Measurements from ENCODE around the gene MRPL17.
"Not testable (repeated sequence)": the region's sequence is repeated elsewhere in the genome, so short reads cannot be mapped to it uniquely, and the experiment has no call there.

Gene MRPL17
- total RNA-seq, result 10.9 to 34.2 reads per million in 2 donors

DNA sequence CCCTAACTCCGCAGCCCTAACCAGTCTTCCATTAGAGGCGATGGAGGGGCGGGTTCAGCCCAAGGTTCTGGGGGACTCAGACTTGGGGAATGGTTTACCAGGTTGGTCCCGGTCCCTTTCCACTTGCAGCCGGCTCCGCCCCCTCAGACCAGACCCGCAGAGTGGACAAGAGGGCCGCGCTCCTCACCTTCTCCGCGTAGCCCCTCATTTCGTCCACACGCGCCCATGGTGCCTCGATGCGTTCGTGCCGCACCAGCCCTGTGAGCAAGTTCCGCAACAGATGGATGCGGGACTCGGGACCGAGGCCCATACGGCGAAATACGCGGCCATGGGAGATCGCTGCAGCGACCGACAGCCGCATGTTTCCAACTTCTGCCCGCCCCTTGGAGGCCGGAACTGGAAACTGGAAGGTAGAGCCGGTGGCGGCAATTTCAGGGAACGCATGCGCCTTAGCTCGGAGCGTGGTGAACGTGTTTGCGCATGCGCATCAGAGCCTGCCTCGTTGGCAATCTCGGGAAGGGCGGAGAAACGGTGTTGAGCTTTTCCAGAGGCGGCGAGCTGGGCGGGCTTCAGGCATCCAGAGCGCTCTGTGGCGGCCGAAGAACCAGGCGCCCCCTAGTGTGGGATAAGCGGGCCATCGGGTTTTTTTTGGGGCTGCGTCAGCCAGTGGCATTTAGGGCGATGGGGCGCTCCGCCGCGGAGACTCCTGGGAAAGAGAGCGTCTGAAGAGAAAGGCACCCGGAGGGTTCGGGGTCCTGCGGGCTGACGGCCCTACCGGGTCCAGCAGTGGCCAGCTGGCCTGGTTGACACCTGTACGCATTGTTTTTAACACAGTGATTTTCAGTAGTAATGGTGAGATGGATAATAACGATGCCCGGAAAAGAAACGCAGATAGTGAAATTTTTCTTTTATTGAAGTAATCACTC, at the start of gene MRPL17:
TSS of gene MRPL17 (minus strand) at position 405 of the 926 bp plus-strand sequence. CDS start at position 361, 44 bp downstream.
- peak; percentile 97 for DNase-seq

DNA sequence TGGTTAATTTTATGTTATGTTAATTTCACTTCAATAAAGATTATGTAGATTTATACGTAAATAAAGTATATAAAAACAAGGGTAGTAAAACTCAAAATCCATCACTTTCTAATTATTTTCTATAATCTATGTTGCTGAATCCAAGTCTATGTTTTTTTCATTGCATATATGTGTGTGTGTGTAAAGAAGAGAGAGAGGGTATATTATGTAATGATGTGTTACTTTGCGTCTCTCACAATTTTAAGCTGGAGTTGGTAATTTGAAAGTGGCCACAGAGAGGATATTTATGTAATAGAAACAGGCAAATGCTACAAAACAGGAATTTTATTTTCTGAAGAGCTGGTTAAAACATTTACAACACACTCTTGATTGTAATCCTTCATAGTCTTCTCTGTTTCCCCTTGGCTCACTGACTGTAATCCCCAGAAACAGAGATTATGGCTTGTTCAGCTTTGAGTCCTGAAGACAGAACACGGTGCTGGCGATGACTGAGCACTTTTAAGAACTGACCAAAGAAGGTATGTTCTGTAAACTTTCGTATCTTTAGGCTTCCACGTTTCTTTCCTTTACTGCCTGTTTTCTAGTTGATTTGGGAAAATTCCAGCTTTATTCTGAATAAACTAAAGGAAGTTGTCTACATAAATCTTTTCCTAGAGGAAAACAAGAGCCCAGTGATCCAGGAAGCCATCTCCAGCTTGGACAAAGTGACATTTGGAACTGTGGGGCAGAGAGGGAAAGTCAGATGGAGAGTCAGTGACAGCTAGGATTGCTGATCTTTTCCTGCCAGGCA, 45.0 kb upstream of the MRPL17 start:
- no peak for DNase-seq

DNA sequence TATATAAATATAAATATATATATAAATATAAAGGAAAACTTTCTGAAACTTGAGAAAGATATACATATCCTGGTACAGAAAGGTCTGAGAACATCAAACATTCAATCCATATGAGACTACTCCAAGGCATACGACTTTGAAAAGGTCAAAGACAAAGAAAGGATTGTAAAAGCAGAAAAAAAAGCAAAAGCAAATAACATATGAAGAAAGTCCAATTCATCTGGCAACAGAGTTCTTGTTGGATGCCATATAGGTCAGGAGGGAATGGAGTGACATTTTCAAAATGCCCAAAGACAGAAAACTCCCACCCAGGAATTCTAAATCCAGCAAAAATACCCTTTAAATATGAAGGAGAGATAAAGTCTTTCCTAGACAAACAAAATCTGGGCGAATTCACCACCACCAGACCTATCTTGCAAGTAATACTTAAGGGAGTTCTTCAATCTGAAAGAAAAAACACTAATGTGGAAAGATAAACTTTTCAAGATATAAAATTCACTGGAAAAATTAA, 42.3 kb upstream of the MRPL17 start:
- no peak for DNase-seq

DNA sequence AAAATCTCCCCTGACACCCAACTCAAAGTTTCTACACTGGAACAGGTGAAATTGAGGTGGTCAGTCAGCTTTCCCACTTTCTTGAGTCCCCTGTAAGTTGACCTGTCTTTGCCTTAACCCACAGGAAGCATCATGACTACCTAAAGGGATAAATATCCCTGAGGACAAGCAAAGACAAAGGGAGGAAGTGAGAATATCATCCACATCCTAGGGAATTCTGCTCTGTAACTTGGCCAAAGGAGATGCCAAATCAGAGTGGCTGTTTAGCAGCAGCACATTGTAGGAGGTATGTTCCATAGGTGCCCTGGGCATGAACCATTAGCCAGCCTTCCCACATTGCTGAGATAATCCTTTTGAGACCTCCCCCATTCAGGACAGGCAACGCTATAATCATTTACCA, 40.9 kb upstream of the MRPL17 start:
- DNase-seq, result no peak

DNA sequence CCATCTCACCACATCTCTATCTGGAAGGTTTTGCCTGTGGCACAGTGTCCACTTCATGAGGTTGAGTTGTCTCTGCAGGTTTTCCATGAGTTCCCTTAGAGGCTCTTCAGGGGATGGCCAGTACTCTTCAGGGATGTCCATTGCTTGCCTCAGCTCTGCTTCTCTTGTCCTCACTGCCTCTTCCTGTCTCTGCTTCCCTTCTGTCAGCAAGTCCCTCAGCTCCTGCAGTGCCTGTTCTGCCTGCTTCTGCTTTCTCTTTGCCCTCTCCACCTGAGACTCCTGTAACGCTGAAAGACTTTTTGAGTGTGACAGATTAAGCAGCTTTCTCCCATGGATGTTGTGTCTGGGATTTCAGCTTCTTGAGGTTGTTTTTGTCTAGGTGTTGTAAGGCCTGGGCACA, 38.2 kb upstream of the MRPL17 start:
- no peak for DNase-seq

DNA sequence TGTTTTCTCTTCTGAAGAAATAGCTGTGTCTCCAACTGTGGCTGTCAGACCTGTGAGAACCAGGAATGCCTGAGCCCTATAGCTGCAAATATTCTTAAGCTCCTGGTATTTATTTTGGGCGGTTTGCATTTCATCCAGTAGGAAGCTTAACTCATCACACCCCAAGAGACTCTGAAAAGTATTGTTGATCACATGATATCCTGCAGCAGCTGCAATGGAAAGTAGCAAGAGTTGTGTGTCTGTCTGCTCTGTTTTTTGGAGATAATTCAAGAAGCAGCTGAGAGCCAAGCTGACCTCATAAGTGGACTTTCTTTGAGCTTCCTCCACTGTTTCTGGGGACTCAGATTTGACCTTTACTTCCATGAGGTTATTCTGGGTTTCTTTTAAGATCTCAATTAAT, 36.4 kb upstream of the MRPL17 start:
- DNase-seq, result no peak

DNA sequence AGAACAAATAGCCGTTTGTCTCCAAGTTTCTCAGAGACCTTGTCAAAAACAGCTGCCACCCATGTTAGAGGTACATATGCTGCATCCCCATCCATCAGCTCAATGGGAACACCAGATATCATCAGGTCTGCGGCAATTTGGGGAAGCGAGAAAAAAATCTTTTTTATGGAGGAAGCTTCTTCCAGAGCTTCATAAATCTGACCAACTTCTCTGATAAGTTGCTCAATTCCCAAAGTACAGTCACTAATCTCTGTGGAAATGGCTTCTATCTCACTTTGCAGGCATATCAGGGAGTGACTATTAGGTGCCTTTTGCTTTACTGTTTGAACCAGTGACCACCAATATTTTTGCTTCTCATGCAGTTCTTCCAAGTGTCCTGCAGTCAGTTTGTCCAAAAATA, 34.3 kb upstream of the MRPL17 start:
- DNase-seq, result no peak

DNA sequence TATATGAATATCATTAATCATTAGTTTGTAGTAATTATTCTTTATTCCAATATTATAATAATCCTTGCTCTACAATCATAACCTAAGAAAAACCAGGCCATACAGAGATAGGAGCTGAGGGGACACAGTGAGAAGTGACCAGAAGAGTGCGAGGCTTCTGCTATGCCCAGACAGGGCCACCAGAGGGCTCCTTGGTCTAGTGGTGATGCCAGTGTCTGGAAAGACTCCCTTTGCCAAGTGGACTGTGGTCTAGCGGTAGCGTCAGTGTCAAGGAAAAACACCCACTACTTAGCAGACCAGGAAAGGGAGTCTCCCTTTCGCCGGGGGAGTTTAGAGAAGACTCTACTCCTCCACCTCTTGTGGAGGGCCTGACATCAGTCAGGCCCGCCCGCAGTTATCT, 28.4 kb upstream of the MRPL17 start:
- not testable (repeated sequence) for DNase-seq

DNA sequence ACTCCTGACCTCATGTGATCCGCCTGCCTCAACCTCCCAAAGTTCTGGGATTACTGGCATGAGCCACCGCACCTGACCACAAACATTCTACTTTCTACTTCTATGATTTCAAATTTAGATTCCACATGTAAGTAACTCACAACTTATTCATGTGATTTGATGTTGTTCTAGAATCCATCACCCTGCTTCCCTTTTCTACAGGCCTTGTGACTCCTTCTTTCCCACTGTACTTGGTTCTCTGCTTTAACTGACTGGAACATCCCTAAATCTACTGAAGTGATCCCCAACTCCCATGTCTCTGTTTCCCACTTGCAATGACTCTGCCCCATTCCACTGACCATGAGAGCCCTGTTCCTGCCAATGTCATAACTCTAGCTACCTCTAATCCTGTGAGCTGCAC, 25.7 kb upstream of the MRPL17 start:
- DNase-seq, result no peak

DNA sequence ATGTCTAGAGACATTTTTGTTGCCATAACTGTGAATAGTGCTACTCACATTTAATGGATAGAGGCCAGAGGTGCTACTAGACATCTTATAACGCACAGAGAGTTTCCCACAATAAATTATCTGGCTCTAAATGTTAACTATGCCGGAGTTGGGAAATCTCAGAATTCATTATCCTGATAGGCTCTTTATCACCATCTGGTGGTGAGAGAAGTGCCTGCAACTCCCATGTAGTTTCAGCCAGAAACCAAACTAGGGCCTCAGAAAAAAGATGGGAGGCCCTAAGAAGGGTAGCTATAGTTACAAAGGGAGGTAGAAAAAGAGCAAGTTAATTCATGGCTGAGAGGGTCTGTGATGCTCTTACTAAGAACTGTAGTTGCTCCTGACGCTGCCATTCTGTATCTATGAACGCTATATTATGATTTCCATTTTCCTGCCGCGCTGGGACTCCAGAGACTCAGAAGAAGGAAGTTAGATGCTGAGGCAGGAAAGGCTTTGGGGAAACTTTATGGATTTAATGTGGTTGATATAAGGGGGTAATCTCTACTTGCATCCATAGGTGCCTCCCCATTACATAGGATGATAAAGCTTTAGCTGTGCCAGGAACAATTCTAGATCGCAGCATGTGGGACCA, 22.9 kb upstream of the MRPL17 start:
- DNase-seq, result peak; percentile 21

DNA sequence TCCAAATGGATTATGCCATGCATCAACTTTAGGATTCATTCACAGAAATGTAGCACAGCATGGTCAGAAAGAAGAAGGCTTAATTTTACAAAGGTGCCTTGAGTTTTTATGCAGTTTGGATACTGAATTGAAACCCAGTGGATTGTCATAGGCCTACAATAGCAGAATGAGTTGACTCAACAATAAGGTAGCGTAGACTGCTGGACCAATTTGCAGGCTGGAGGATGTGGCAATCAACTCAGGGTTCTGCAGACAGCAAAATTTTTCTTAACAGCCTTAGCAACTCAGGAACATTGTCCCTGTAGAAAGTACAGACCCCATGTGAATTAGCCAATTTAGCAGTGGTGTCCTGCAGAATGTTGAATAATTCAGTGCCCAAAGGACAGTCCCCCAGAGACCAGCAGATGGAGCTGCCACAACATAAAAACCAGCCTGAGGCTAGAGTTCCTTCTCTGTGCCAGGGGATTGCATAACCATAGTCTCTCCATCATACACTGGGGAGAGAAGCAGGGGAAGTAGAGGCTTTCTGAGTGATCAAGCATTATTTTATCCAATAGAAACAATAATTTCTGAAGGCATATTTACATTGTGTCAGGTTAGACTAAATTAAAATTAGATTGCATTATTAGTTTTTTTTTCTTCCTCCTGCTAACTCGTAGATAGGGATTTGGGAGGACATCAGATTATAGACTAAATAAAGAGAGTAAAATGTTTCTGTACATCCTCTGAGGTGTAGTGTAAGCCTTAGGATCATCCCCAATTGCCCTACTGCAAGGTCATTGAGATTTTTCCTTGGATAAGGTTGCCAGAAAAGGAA, 20.3 kb upstream of the MRPL17 start:
- no peak for DNase-seq

DNA sequence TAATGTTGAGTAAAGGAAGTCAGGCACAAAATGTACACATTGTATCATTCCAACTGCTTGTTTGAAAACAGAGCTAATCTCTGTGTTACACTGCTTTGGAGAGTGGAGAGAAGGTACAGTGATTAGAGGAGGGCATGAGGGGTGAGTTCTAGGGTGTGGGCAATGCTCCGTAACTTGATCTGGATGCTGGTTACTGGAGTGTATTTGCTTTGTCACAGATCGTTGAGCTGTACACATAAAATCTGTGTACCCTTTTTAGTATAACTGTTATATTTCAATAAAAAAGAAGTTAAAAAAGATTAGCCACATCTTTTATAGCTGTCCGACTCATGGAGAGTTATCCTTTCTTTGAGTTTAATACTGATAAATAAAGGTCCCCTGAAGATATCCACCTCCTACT, 18.8 kb upstream of the MRPL17 start:
- not testable (repeated sequence) for DNase-seq

DNA sequence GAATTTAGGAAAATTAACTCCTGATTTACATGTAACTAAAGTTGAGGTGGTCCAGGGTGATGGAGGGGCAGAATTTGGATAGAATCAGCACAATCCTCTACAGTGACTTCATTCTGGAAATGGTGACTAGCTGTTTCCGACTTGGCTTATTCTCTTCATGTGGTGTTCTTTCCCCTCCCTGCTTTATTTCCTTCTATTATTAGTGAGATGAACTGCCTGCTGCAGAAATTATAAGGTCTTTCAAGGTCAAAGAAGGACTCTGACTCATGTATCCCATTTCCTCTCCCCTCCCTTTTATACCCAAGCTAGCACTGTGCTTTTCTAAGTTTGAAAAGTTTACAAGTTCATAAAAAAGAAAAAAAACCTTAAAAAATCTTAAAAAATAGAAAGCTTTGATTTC, 12.2 kb upstream of the MRPL17 start:
- no peak for DNase-seq

DNA sequence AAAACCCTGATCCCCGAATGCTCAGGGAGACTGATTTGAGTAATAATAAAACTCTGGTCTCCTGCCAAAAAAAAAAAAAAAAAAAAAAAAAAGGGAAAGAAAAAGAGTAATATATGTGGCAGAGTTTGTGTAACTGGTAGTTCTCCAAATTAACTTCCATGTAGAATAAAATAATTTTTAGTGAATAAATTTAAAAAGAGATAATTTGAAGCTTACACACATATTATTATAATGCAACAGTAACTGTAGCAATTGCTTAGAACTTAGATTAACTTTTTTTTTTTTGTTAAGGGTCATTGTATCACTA, 11.0 kb upstream of the MRPL17 start:
- no peak for DNase-seq

DNA sequence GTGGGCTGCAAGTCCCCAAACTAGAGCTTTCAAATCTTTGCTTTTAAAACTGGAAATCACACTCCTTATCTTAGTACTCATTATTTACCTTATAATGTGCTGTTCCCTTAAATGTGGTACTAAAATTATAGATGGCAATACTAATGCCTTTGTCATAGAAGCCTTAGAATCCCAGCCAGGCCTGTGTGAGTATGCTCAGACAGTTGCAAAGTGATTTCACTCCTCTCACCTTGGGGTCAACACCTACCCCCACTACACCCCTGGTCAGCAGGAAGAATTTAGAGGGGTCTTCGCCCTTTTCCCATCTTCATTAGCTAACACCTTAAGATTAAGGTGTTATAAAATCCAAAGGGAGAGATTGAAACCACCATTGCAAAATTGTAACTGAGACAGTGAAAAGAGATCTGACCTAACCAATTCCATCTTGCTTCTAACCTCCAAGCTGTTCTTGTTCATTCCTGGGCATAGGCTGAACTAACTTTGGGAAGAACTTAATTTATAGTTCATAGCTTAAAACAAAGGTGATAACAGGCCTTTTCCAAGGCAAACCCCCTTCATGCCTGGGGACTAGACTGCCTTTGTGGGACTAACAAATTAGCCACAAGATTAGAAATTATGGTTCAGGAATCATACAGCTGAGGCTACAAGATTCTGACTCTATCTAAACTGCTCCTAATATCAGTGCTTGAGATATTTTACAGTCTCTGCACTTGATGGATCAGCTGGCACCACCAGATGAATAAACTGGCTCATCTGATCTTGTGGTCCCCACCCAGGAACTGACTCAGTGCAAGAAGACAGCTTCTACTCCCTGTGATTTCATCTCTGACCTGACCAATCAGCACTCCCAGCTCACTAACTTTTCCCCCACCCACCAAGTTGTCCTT, 10.4 kb upstream of the MRPL17 start:
- peak; percentile 23 for DNase-seq

DNA sequence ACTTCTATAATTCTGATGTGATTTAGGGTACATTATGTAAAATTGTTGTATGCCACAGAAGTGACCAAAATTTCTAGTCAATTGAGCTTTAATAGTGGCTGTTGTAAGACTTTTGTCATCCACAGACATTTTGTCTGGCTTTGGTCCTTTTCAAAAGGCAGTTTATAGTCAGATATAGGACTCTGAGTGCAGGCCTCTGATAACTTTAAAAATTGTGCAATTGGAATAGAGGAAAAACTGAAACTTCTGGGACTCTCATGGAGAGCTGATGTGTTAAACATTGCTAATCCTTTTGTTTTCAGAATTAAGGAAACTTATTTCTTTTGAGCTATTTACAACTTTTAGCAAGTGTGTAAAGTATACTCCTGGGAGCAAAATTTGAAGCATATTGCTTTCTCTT, 9.0 kb upstream of the MRPL17 start:
- no peak for DNase-seq

DNA sequence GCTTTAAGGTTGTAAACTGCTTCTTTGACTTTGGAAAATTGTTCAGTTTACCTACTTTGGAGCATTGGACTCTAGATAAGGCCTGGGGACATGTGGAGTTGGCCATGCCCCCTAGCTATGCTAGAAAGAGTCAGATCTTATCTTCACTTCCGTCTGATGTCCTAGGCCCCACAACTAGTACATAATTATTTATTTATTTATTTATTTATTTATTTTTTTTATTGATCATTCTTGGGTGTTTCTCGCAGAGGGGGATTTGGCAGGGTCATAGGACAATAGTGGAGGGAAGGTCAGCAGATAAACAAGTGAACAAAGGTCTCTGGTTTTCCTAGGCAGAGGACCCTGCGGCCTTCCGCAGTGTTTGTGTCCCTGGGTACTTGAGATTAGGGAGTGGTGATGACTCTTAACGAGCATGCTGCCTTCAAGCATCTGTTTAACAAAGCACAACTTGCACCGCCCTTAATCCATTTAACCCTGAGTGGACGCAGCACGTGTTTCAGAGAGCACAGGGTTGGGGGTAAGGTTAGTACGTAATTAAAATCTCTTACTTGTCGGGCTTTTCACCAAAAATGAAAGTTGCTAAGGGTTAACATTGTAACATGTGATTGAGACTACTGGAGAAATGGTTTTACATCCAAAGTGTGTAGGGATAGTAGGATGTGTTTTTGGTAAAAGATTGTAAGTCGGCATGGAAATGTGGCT, 7.4 kb upstream of the MRPL17 start:
- DNase-seq, result not testable (repeated sequence)

DNA sequence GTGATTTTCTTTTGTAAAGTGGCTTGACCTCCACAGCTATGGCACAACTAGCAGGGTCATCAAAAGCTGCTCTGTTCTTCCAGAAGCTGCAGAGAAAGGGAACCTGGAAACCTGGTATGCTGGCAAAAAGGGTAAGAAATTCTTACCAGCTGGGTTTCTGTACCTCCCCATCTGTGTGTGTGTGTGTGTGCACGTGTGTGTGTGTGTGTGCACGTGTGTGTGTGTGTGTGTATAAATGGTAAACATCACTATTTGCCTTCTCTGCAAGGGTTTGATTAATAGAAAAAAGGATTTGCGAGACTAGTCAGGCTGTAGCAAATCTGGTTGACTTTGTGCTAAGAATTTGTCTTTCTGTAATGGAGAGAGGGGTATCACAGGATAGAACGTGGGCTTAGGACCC, 4.7 kb upstream of the MRPL17 start:
- DNase-seq, result no peak

DNA sequence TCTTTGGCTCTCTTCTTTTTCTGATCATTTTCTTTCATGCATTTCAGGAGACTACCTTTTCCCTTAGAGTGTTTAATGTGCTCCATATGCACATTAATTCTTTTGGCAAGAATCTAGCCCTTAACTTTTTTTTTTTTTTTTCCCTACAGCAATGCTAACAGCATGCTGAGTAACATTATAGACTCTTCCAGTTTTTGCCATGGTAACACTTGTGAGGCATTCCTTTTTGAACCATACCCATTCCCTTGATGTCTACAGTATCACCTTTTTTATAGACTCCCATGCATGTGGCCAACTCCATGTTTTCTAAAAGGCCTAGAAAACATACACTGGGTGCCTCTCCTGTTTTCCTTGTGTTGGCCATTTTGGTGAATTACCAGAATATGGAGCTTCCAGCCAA, 2.9 kb upstream of the MRPL17 start:
- no peak for DNase-seq

DNA sequence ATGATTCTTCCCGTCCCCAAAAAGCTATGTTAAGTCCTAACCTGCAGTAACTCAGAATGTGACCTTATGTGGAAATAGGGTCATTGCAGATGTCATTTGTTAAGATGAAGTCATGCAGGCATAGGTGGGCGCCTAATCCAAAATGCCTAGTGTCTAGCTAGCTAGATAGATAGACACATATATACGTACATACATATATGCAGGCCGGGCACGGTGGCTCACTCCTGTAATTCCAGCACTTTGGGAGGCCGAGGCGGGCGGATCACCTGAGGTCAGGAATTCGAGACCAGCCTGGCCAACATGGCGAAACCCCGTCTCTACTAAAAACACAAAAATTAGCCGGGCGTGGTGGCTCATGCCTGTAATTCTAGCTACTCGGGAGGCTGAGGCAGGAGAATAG, 928 bp upstream of the MRPL17 start:
- not testable (repeated sequence) for DNase-seq

DNA sequence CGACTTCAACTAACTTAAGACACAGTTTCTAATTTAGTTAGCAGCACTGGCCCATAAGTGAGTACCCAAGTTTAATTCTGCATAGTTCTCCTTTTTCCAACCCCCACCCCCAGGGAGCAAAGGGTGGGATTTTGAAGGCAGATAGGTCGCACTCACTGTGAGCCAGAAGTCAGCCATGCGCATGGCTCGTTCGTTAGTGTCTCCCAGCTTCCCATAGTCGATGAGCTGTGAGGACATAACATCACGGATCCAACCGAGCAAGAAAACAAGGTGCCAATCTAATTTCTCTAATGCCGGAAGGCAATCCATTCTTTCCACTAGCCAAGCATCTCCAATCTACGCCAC, 577 bp downstream of the MRPL17 start:
- no peak for DNase-seq
